HG03354 (cell line): ENCODE data around the gene ZNF628.

Experiments used
- ATAC-seq: cut with Tn5 transposase; IDR thresholded peaks from one replicate; pipeline ENCODE4 v1.9.1; 2021; ENCODE audit warnings: mild to moderate bottlenecking; ENCODE audit not compliant: unreplicated experiment, poor library complexity, severe bottlenecking

Gene ZNF628

GRCh38 chr19:55482967-55483705 lies 6.7 kb downstream of the ZNF628 start:
- no peak for ATAC-seq

GRCh38 chr19:55483706-55484592 lies 7.5 kb downstream of the ZNF628 start:
- ATAC-seq, result no peak

- peak; percentile 70 for ATAC-seq
These were observed 8.4 kb downstream of the ZNF628 start, which contains the start of gene NAT14 for GRCh38 chr19:55484593-55485438. NAT14 (plus strand) TSS chr19:55485188; CDS start chr19:55485709, 521 bp downstream.

GRCh38 chr19:55485439-55486011 lies 9.1 kb downstream of the ZNF628 start:
- ATAC-seq, result no peak

- ATAC-seq, result no peak
These were observed 9.9 kb downstream of the ZNF628 start for GRCh38 chr19:55486043-55486970.

- no peak for ATAC-seq
These were observed 10.8 kb downstream of the ZNF628 start for GRCh38 chr19:55486971-55487923.

GRCh38 chr19:55487924-55488687 lies 11.7 kb downstream of the ZNF628 start, which contains the start of gene SSC5D:
SSC5D (plus strand) TSS chr19:55488436; CDS start chr19:55488590, 154 bp downstream.
- ATAC-seq, result no peak

GRCh38 chr19:55488986-55489710 lies 12.7 kb downstream of the ZNF628 start:
- no peak for ATAC-seq

GRCh38 chr19:55489711-55490477 lies 13.5 kb downstream of the ZNF628 start:
- ATAC-seq, result no peak

- ATAC-seq, result no peak
These were observed 14.3 kb downstream of the ZNF628 start for GRCh38 chr19:55490478-55491432.

- no peak for ATAC-seq
These were observed 15.3 kb downstream of the ZNF628 start for GRCh38 chr19:55491546-55492360.

GRCh38 chr19:55492362-55492944 lies 16.0 kb downstream of the ZNF628 start:
- no peak for ATAC-seq

GRCh38 chr19:55493052-55493644 lies 16.7 kb downstream of the ZNF628 start:
- ATAC-seq, result no peak
